Mesodermal cell (in vitro differentiated cells): Measurements from ENCODE around the gene POLR2C.

ENCODE experiments used
- H3K27ac ChIP-seq: 2 replicates; pipeline ENCODE4 v1.7.0; 2013; ENCODE audit warnings: mild to moderate bottlenecking, low read depth, low read length, moderate library complexity; ENCODE audit not compliant: severe bottlenecking
- H3K36me3 ChIP-seq: 2 replicates; pipeline ENCODE4 v1.7.1; 2013; ENCODE audit warnings: mild to moderate bottlenecking, low read length, moderate library complexity; ENCODE audit not compliant: control insufficient read depth, insufficient read depth
- H3K4me1 ChIP-seq: one replicate; pipeline ENCODE4 v1.7.1; 2013; ENCODE audit warnings: mild to moderate bottlenecking, low read length; ENCODE audit not compliant: insufficient read depth, control insufficient read depth, poor library complexity, severe bottlenecking
- H3K4me3 ChIP-seq: 2 replicates; pipeline ENCODE4 v1.7.0; 2013; ENCODE audit warnings: low read length, control low read depth, mild to moderate bottlenecking; ENCODE audit not compliant: insufficient read depth, poor library complexity, severe bottlenecking; ENCODE audit errors: extremely low read depth
- H3K9me3 ChIP-seq: 2 replicates; pipeline ENCODE4 v1.7.1; 2013; ENCODE audit warnings: mild to moderate bottlenecking, low read length, moderate library complexity; ENCODE audit not compliant: control insufficient read depth
- WGBS, 2 experiments: methylation state at CpG; one replicate each; pipeline ENCODE4 v1.1.5; 2013; ENCODE audit warnings: missing lambda C conversion rate in 2 of 2; ENCODE audit not compliant: insufficient coverage in 2 of 2; 5-methylcytosine and 5-hydroxymethylcytosine counted together

POLR2C gene

GRCh38 chr16:57472665-57473060 lies 10.2 kb downstream of the POLR2C start:
- 86 to 89% methylated on average over 2 of the region's 4 CpGs for WGBS, 2 experiments
- Histone ChIP-seq H3K36me3 (peaks cover 98% of the 10 kb centered on the region), H3K4me1 (peaks cover 15% of the 10 kb centered on the region), H3K9me3 (no peaks in the 10 kb centered on the region), H3K27ac (peak overlapping the region; percentile 46), H3K4me3 (no peak overlapping the region)

GRCh38 chr16:57473176-57473840 lies 10.8 kb downstream of the POLR2C start:
- H3K36me3 ChIP-seq, result peaks cover 98% of the 10 kb centered on the region
- H3K4me3 ChIP-seq, result no peak overlapping the region
- no peaks in the 10 kb centered on the region for H3K9me3 ChIP-seq
- peak overlapping the region; percentile 46 for H3K27ac ChIP-seq
- 94 to 95% methylated on average over 13 of the region's 14 CpGs for WGBS, 2 experiments
- H3K4me1 ChIP-seq, result peaks cover 21% of the 10 kb centered on the region

GRCh38 chr16:57473906-57474305 lies 11.4 kb downstream of the POLR2C start:
- H3K4me1 ChIP-seq, result peaks cover 23% of the 10 kb centered on the region
- peak overlapping the region; percentile 46 for H3K27ac ChIP-seq
- 94 to 97% methylated on average over 6 of the region's 8 CpGs for WGBS, 2 experiments
- H3K36me3 ChIP-seq, result peaks cover 98% of the 10 kb centered on the region
- H3K4me3 ChIP-seq, result no peak overlapping the region
- H3K9me3 ChIP-seq, result no peaks in the 10 kb centered on the region

GRCh38 chr16:57474671-57475661 lies 12.5 kb downstream of the POLR2C start:
- Histone ChIP-seq H3K4me1 (peaks cover 23% of the 10 kb centered on the region), H3K36me3 (peaks cover 98% of the 10 kb centered on the region), H3K27ac (peak overlapping the region; percentile 60), H3K4me3 (no peak overlapping the region), H3K9me3 (no peaks in the 10 kb centered on the region)
- 94 to 96% methylated on average over 17 to 26 of the region's 30 CpGs for WGBS, 2 experiments

DNA sequence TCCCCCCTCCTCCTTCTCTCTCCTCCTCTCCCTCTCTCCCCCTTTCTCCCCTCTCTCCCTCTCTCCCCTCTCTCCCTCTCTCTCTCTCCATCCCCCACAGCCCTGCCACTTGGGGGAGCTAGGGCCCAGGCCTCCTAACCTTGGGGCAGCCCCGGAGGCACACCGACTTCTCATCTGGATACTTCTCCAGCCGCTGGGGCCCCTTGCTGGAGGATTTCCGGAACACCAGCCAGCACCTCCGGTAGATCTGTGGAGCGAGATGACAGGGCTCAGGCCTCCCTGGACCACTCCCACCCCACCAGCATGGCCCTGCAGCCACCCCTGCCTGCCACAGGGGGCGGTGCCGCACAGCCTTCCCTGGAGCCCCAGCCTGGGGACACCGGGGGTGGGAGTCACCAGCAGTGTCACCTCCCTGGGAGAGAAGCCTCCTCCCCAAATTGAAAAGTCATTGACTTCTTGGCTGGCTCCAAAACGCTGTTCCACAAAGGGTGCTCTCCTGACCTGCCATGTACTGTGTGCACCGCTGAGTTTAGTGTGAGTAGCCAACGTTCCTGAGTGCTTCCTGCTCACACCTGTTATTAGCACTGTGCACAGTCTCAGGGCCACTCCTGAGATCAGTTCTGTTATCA lies 13.3 kb downstream of the POLR2C start:
- Histone ChIP-seq H3K4me3 (peak overlapping the region; percentile 53), H3K4me1 (peaks cover 28% of the 10 kb centered on the region), H3K9me3 (no peaks in the 10 kb centered on the region), H3K27ac (peak overlapping the region; percentile 60), H3K36me3 (peaks cover 96% of the 10 kb centered on the region)
- 15 to 16% methylated on average over 8 to 12 of the region's 12 CpGs for WGBS, 2 experiments

DNA sequence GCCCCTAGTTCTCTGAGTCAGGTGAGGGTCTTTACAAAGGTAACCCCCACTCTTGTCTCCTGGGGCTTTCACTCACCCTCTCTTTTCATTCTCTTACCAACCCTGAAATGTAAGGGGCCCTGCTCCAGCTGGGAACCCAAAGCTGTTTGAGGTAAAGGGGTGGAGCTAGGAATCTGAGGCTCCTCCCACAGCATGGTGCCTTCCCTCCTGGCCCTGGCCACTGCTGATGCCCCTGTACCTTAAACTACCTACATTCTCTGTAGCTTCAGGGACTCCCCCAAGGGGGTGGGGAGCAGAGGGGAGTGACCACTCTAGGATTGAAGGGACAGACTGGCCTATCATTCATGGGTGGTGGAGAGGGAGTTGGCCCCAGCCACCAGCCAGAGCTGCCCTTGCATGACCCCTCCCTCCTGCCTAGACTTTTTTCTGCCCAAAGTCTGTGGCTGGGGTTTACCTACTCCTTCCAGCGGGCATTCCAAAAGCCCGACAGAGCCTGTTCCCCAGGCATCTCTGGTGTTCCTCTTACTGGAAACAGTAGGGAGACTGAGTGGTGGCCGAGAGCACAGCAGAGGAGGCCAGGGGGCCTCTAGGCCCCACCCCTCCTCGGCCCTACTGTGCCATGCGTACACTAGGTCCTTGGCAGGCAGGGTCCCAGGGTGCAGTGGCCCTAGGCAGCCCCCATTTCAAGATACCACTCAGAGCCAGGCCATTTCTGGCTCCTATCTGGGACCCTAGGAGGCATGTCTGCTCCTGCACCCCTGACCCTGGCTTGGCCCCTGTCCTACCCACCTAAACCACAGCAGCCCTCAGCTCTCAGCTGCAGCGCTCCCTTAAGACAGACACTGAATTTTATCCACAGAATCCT lies 14.3 kb downstream of the POLR2C start:
- Histone ChIP-seq H3K27ac (peak overlapping the region; percentile 60), H3K4me3 (peak overlapping the region; percentile 53), H3K4me1 (peaks cover 30% of the 10 kb centered on the region), H3K9me3 (no peaks in the 10 kb centered on the region), H3K36me3 (peaks cover 98% of the 10 kb centered on the region)
- 81 to 97% methylated on average over 3 to 4 of the region's 6 CpGs for WGBS, 2 experiments

- Histone ChIP-seq H3K27ac (peak overlapping the region; percentile 60), H3K9me3 (no peaks in the 10 kb centered on the region), H3K4me3 (peak overlapping the region; percentile 53), H3K36me3 (peaks cover 97% of the 10 kb centered on the region), H3K4me1 (peaks cover 33% of the 10 kb centered on the region)
- WGBS, 2 experiments, result 27 to 50% methylated on average over 4 to 6 of the region's 9 CpGs
Measured at GRCh38 chr16:57477531-57478202, 15.2 kb downstream of the POLR2C start.

GRCh38 chr16:57478396-57479204 lies 16.1 kb downstream of the POLR2C start:
- Histone ChIP-seq H3K36me3 (peaks cover 97% of the 10 kb centered on the region), H3K27ac (peak overlapping the region; percentile 60), H3K4me1 (peaks cover 39% of the 10 kb centered on the region), H3K9me3 (no peaks in the 10 kb centered on the region), H3K4me3 (peak overlapping the region; percentile 53)
- WGBS, 2 experiments, result 35 to 68% methylated on average over 8 to 9 of the region's 15 CpGs
